NCI-H226 (cell line): Measurements from ENCODE around the gene H2AZ1.
"Not testable (repeated sequence)": the region's sequence is repeated elsewhere in the genome, so short reads cannot be mapped to it uniquely, and the experiment has no call there.

ENCODE experiments used
- DNase-seq: peaks from one replicate; pipeline ENCODE4 v3.0.0-alpha.2; 2015

Gene H2AZ1

GRCh38 chr4:99949999-99950912 lies at the start of gene H2AZ1:
TSS of gene H2AZ1 (minus strand) at chr4:99950275. CDS start at chr4:99950170, 105 bp downstream.
- DNase-seq, result peak; percentile 95

GRCh38 chr4:99998062-99998867 lies 48.2 kb upstream of the H2AZ1 start:
- no peak for DNase-seq

GRCh38 chr4:99991741-99992140 lies 41.7 kb upstream of the H2AZ1 start:
- DNase-seq, result no peak

- no peak for DNase-seq
Observed at GRCh38 chr4:99987681-99988080, 37.6 kb upstream of the H2AZ1 start.

GRCh38 chr4:99986792-99987191 lies 36.7 kb upstream of the H2AZ1 start:
- DNase-seq, result no peak

GRCh38 chr4:99983289-99983943 lies 33.3 kb upstream of the H2AZ1 start:
- no peak for DNase-seq

- DNase-seq, result no peak
Observed at GRCh38 chr4:99979872-99980271, 29.8 kb upstream of the H2AZ1 start.

GRCh38 chr4:99971453-99972111 lies 21.5 kb upstream of the H2AZ1 start:
- no peak for DNase-seq

GRCh38 chr4:99968330-99968729 lies 18.3 kb upstream of the H2AZ1 start:
- DNase-seq, result peak; percentile 74

GRCh38 chr4:99966692-99967091 lies 16.6 kb upstream of the H2AZ1 start:
- no peak for DNase-seq

GRCh38 chr4:99965674-99966350 lies 15.7 kb upstream of the H2AZ1 start:
- no peak for DNase-seq

- DNase-seq, result no peak
Observed at GRCh38 chr4:99965173-99965572, 15.1 kb upstream of the H2AZ1 start.

- no peak for DNase-seq
Observed at GRCh38 chr4:99961711-99962110, 11.6 kb upstream of the H2AZ1 start.

GRCh38 chr4:99960648-99961047 lies 10.6 kb upstream of the H2AZ1 start:
- no peak for DNase-seq

GRCh38 chr4:99958207-99958606 lies 8.1 kb upstream of the H2AZ1 start:
- DNase-seq, result not testable (repeated sequence)

GRCh38 chr4:99950913-99951254 lies 809 bp upstream of the H2AZ1 start:
- no peak for DNase-seq

- DNase-seq, result peak; percentile 82
Observed at GRCh38 chr4:99949034-99949998, 759 bp downstream of the H2AZ1 start.

- no peak for DNase-seq
Observed at GRCh38 chr4:99947608-99948007, 2.5 kb downstream of the H2AZ1 start.

- no peak for DNase-seq
Observed at GRCh38 chr4:99947190-99947578, 2.9 kb downstream of the H2AZ1 start.

- peak; percentile 69 for DNase-seq
Observed at GRCh38 chr4:99946356-99947189, 3.5 kb downstream of the H2AZ1 start, which contains the start of gene DNAJB14. TSS of gene DNAJB14 (minus strand) at chr4:99946618. CDS start at chr4:99946571, 47 bp downstream.
